ENCODE data around the gene FOSB. TPM values are rescaled to one million over a fixed set of nuclear protein-coding genes. Genes with fewer than 3 reads are reported as not detected.

The FOSB gene
- total RNA-seq, 2 experiments from 2014 or later: 7.3 to 7.7 TPM

DNA sequence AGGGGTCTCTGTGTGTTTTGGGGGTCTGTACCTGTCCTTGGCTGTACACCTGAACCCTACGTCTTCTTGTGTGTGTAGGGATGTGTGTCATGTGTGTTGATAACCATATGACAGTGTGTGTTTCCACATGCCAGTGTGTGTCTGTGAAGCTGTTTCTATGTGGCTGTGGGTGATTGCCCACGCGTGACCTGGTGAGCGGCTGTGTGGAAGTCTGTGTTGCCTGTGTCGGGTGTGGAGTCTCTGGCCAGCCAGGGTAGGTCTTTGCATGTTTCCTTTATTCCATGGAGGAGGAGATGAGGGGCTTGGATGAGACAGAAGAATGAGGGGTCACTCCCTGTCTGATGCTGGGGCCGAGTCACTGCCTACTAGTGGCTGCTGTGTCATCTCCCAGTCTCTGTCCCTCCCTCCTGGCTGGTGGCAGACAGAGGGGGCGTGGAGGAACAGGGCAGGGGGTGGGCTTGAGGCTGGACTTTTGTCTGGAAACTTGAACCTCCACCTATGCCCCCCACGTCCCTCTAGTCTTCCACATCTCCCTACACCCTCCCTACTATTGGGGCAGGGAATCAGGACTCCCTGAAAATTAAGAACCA, 2.8 kb upstream of the FOSB start:
- DNase-seq (no peak), ATAC-seq (no peak)
- Mint-ChIP-seq H3K4me1 (peaks cover 10% of the 10 kb centered on the region), H3K36me3 (ENCODE audit: low read depth) (no peaks in the 10 kb centered on the region), H3K4me3 (no peak overlapping the region), H3K27ac (no peak overlapping the region), H3K27me3 (no peaks in the 10 kb centered on the region), H3K9me3 (ENCODE audit: low read depth) (no peaks in the 10 kb centered on the region)
- ChIA-PET CTCF (interaction anchor here (1.0 to 1.3 kb wide), 2 partner anchors 8 to 14 kb away, joined by 4 to 9 read pairs; no protein-coding TSS in a partner anchor), POLR2A (no interaction called here)
- intact Hi-C loops (cut with DNase I, micrococcal nuclease): loop anchor here in 1 of 2 experiments (5.0 kb wide), 2 partner anchors 463 to 1647 kb away; partner anchors contain the start of genes RELB and ZC3H4

DNA sequence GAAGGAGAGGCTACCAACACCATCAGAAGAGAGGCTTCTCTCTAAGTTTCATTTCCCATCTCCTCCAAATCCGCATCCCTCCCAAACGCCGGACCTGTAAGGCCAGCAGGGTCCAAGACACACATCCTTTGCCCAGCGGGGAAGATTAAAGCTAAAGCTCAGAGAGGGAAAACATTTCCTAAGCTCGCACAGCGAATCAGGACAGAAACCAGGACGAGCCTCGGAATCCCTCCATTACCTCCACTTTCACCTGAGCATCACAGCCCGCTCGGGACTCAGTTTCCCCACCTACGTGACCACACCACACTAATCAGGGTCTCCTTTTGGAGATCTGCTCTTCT, 711 bp upstream of the FOSB start:
- H3K27ac Mint-ChIP-seq: peak overlapping the region; percentile 31
- peak overlapping the region; percentile 78 for H3K4me3 Mint-ChIP-seq
- no peaks in the 10 kb centered on the region for H3K9me3 Mint-ChIP-seq (ENCODE audit: low read depth)
- peaks cover 16% of the 10 kb centered on the region for H3K36me3 Mint-ChIP-seq (ENCODE audit: low read depth)
- intact Hi-C loops (cut with DNase I, micrococcal nuclease): loop anchor here (1.0 to 5.0 kb wide), 6 partner anchors 12 to 1645 kb away; partner anchors contain the start of genes RELB (in 1 of the 2) and ZC3H4 (in 1 of the 2)
- DNase-seq (no peak), ATAC-seq (no peak)
- peaks cover 6% of the 10 kb centered on the region for H3K27me3 Mint-ChIP-seq
- POLR2A ChIA-PET: interaction anchor here (0.6 to 3.3 kb wide), 11 partner anchors 9 to 233 kb away, joined by 3 to 26 read pairs (median 4); partner anchors contain the start of gene SNRPD2
- CTCF ChIA-PET: interaction anchor here (0.6 to 4.8 kb wide), 9 partner anchors 12 to 289 kb away, joined by 3 to 57 read pairs (median 4); partner anchors contain the start of gene TRAPPC6A
- peaks cover 25% of the 10 kb centered on the region for H3K4me1 Mint-ChIP-seq

DNA sequence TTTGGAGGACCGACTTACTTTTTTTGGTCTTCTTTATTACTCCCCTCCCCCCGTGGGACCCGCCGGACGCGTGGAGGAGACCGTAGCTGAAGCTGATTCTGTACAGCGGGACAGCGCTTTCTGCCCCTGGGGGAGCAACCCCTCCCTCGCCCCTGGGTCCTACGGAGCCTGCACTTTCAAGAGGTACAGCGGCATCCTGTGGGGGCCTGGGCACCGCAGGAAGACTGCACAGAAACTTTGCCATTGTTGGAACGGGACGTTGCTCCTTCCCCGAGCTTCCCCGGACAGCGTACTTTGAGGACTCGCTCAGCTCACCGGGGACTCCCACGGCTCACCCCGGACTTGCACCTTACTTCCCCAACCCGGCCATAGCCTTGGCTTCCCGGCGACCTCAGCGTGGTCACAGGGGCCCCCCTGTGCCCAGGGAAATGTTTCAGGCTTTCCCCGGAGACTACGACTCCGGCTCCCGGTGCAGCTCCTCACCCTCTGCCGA, 409 bp downstream of the FOSB start:
- ChIA-PET POLR2A (interaction anchor here (0.6 to 3.3 kb wide), 16 partner anchors 9 to 831 kb away, joined by 3 to 26 read pairs (median 5); partner anchors contain the start of gene QPCTL), CTCF (interaction anchor here (0.6 to 4.8 kb wide), 13 partner anchors 10 to 174 kb away, joined by 3 to 57 read pairs (median 3); no protein-coding TSS in a partner anchor)
- Mint-ChIP-seq H3K27ac (peak overlapping the region; percentile 86), H3K36me3 (ENCODE audit: low read depth) (peaks cover 25% of the 10 kb centered on the region), H3K9me3 (ENCODE audit: low read depth) (no peaks in the 10 kb centered on the region), H3K4me3 (peak overlapping the region; percentile 78), H3K27me3 (peaks cover 11% of the 10 kb centered on the region), H3K4me1 (peaks cover 29% of the 10 kb centered on the region)
- peak; percentile 61 for DNase-seq
- no peak for ATAC-seq
- intact Hi-C loops (cut with DNase I, micrococcal nuclease): loop anchor here (2.0 to 5.0 kb wide), 5 partner anchors 39 to 1644 kb away; partner anchors contain the start of genes CLPTM1 (in 1 of the 2), MARK4 (in 1 of the 2), RELB (in 1 of the 2) and VASP (in 1 of the 2)

DNA sequence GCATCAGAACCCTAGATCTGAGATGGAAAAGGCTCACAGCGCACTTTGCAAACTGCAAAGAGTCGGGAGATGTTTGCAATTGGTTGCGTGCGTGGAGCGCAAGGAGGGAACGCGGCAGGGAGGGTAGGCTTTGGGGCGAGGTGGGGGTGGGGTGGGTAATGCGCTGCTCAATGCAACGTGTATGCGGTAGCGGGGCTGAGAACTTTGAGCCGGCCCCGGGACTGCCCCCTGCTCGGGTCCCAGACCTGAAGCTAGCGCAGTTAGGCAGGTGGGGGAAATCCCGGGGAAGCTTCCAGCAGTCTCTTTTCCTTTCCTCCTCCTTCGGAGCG, 971 bp downstream of the FOSB start:
- peaks cover 11% of the 10 kb centered on the region for H3K27me3 Mint-ChIP-seq
- DNase-seq (no peak), ATAC-seq (peak; percentile 62)
- intact Hi-C loops (cut with DNase I, micrococcal nuclease): loop anchor here (1.0 to 5.0 kb wide), 13 partner anchors 10 to 1644 kb away; partner anchors contain the start of genes BLOC1S3 (in 1 of the 2), CLPTM1 (in 1 of the 2), MARK4 (in 1 of the 2) and OPA3 (in 1 of the 2)
- H3K27ac Mint-ChIP-seq: peak overlapping the region; percentile 86
- peaks cover 29% of the 10 kb centered on the region for H3K4me1 Mint-ChIP-seq
- ChIA-PET POLR2A (interaction anchor here (0.6 to 3.3 kb wide), 5 partner anchors 10 to 173 kb away, joined by 3 to 26 read pairs (median 6); no protein-coding TSS in a partner anchor), CTCF (interaction anchor here (0.6 to 4.8 kb wide), 10 partner anchors 10 to 173 kb away, joined by 3 to 57 read pairs (median 4); no protein-coding TSS in a partner anchor)
- H3K4me3 Mint-ChIP-seq: peak overlapping the region; percentile 78
- H3K9me3 Mint-ChIP-seq (ENCODE audit: low read depth): no peaks in the 10 kb centered on the region
- peaks cover 25% of the 10 kb centered on the region for H3K36me3 Mint-ChIP-seq (ENCODE audit: low read depth)

DNA sequence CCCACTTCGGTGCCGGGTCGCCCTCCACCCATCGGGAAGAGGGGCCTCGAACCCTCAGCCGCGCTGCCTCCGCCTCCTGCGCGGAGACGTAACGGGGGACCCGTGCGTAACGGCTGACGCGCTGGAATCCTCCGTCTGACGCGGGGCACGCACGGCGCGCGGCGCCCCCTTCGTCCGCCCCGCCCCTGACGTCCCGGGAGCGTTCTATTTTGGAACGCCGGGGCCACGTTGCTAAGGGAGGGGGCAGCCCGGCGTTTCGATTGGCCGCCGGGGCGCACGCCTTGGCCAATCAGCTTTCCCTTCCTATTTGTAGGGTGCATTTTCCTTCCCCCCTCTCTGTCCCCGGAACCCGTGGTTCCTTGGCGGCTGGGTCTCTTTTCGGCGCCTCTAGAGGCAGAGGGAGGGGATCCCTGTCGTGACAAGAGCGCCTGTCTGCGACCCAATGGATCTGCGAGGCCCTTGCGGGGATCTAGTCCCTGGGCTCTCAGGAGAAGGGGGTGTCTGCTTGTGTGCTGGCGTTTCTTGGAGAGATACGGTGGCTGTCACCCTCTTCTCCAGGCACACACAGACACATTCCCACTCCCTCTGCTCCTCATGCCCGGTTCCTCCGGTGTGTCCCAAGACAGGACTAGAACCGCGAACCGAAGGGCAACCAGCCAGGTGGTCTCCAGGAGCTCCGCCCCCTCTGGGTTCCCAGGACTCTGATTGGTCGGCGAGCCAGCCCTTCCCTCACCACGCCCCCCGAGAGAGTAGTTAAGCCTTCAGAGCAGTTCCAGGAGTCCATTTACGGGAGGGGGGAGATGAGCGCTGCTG, 1.5 kb downstream of the FOSB start:
- Mint-ChIP-seq H3K9me3 (ENCODE audit: low read depth) (no peaks in the 10 kb centered on the region), H3K27ac (peak overlapping the region; percentile 86), H3K27me3 (peaks cover 11% of the 10 kb centered on the region), H3K4me3 (peak overlapping the region; percentile 78), H3K36me3 (ENCODE audit: low read depth) (peaks cover 25% of the 10 kb centered on the region), H3K4me1 (peaks cover 29% of the 10 kb centered on the region)
- DNase-seq (peak; percentile 97), ATAC-seq (peak; percentile 82)
- intact Hi-C loops (cut with DNase I, micrococcal nuclease): loop anchor here (1.0 to 5.0 kb wide), 13 partner anchors 9 to 1643 kb away; partner anchors contain the start of genes BLOC1S3 (in 1 of the 2), CLPTM1 (in 1 of the 2), MARK4 (in 1 of the 2) and OPA3 (in 1 of the 2)
- POLR2A ChIA-PET: interaction anchor here (0.6 to 3.3 kb wide), 7 partner anchors 9 to 262 kb away, joined by 3 to 26 read pairs (median 5); no protein-coding TSS in a partner anchor
- CTCF ChIA-PET: interaction anchor here (0.7 to 4.8 kb wide), 8 partner anchors 9 to 46 kb away, joined by 3 to 57 read pairs (median 4); no protein-coding TSS in a partner anchor

DNA sequence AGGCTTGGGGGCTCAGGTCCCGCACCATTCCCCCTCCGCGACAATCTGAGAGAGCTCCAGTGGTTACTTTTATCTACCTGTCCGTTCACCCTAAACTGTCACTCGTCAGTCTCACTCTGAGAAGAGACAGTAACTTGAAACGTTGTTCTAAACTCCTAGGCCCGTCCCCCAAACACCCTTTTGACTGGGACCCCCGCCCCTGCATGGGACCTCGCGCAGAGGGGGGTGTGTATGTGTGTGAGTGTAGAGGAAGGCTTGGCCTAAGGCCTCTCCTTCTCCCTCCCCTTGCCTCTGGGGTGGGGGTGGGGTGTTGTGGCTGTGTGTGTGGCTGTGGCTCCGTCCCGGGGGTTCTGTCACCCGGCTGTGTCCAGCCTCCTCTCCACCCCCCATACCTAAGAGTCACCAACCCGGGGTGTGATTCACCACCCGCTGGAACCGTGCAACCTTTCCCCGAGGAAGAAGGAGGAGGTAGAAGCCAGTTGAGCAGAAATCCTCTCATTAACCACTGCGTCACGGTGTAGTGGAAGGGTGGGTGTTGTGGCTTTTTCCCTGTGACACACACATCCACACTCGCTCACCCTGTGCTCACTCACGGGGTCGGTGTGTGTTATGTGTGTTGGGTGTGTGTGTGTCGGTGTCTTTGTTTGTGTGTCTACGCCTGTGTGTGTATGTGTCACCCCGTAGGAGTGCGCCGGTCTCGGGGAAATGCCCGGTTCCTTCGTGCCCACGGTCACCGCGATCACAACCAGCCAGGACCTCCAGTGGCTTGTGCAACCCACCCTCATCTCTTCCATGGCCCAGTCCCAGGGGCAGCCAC, 2.4 kb downstream of the FOSB start:
- POLR2A ChIA-PET: interaction anchor here (0.7 to 3.3 kb wide), 3 partner anchors 9 to 261 kb away, joined by 3 to 26 read pairs (median 5); no protein-coding TSS in a partner anchor
- Mint-ChIP-seq H3K4me1 (peaks cover 32% of the 10 kb centered on the region), H3K36me3 (ENCODE audit: low read depth) (peaks cover 25% of the 10 kb centered on the region), H3K27ac (peak overlapping the region; percentile 76), H3K4me3 (peak overlapping the region; percentile 78), H3K9me3 (ENCODE audit: low read depth) (no peaks in the 10 kb centered on the region), H3K27me3 (peaks cover 15% of the 10 kb centered on the region)
- intact Hi-C loops (cut with DNase I, micrococcal nuclease): loop anchor here (1.0 to 5.0 kb wide), 13 partner anchors 8 to 1642 kb away; partner anchors contain the start of genes BLOC1S3 (in 1 of the 2), CLPTM1 (in 1 of the 2), MARK4 (in 1 of the 2) and OPA3 (in 1 of the 2)
- CTCF ChIA-PET: interaction anchor here (1.0 to 4.8 kb wide), 5 partner anchors 8 to 33 kb away, joined by 3 to 57 read pairs (median 8); no protein-coding TSS in a partner anchor
- no peak for ATAC-seq
- peak; percentile 49 for DNase-seq

DNA sequence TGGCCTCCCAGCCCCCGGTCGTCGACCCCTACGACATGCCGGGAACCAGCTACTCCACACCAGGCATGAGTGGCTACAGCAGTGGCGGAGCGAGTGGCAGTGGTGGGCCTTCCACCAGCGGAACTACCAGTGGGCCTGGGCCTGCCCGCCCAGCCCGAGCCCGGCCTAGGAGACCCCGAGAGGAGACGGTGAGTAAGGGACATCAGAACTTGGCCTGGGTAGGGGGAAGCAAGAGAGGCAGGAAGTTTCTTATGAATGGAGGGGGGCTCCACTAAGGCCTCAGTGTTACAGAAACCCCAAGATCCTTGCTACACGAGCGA, 2.9 kb downstream of the FOSB start:
- H3K27me3 Mint-ChIP-seq: peaks cover 16% of the 10 kb centered on the region
- H3K4me1 Mint-ChIP-seq: peaks cover 32% of the 10 kb centered on the region
- peak overlapping the region; percentile 78 for H3K4me3 Mint-ChIP-seq
- POLR2A ChIA-PET: no interaction called here
- CTCF ChIA-PET: interaction anchor here (1.1 kb wide), 1 partner anchor 8 kb away, joined by 3 read pairs; no protein-coding TSS in a partner anchor
- DNase-seq: no peak
- H3K36me3 Mint-ChIP-seq (ENCODE audit: low read depth): peaks cover 25% of the 10 kb centered on the region
- H3K9me3 Mint-ChIP-seq (ENCODE audit: low read depth): no peaks in the 10 kb centered on the region
- intact Hi-C loops (cut with DNase I, micrococcal nuclease): no loop called here
- H3K27ac Mint-ChIP-seq: no peak overlapping the region
- ATAC-seq: no peak

DNA sequence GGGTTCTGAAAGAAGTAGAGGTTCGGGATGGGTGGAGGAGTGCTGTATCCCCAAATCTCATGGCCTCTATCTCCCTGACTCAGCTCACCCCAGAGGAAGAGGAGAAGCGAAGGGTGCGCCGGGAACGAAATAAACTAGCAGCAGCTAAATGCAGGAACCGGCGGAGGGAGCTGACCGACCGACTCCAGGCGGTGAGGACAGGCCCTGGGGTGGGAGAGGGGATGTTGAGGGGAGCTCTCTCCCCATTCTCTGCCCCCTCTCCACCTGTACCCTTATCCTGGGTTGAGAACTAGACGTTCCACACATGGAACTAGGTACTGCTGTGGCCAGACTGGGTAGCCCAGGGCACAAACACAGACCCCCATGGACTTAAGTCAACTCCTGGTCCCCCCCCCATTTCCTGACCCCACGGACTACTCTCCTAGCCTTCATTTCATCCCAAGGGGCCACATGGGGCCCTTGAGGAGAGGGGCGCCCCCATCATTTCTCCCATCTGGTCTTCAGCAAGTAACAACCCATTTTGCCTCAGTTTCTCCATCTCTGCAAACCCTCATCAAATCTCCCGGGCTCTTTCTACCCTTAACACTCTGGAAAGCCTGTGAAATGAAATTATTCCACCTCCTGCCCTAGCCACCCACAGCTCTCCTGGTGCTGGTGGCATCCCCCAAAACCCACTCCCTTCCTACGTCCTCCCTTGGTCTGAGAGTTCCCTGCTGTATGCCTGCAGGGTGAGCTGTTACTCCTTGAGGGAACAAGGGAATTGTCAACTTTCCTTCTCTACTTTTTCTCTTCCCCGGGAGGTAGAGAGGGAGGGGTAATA, 3.5 kb downstream of the FOSB start:
- intact Hi-C loops (cut with DNase I, micrococcal nuclease): no loop called here
- Mint-ChIP-seq H3K4me1 (peaks cover 32% of the 10 kb centered on the region), H3K36me3 (ENCODE audit: low read depth) (peaks cover 25% of the 10 kb centered on the region), H3K9me3 (ENCODE audit: low read depth) (no peaks in the 10 kb centered on the region), H3K27ac (no peak overlapping the region), H3K4me3 (no peak overlapping the region), H3K27me3 (peaks cover 16% of the 10 kb centered on the region)
- ATAC-seq (no peak), DNase-seq (no peak)
- POLR2A ChIA-PET: no interaction called here
- CTCF ChIA-PET: interaction anchor here (0.6 to 1.8 kb wide), 3 partner anchors 8 to 293 kb away, joined by 3 to 4 read pairs (median 3); partner anchors contain the start of gene TRAPPC6A

DNA sequence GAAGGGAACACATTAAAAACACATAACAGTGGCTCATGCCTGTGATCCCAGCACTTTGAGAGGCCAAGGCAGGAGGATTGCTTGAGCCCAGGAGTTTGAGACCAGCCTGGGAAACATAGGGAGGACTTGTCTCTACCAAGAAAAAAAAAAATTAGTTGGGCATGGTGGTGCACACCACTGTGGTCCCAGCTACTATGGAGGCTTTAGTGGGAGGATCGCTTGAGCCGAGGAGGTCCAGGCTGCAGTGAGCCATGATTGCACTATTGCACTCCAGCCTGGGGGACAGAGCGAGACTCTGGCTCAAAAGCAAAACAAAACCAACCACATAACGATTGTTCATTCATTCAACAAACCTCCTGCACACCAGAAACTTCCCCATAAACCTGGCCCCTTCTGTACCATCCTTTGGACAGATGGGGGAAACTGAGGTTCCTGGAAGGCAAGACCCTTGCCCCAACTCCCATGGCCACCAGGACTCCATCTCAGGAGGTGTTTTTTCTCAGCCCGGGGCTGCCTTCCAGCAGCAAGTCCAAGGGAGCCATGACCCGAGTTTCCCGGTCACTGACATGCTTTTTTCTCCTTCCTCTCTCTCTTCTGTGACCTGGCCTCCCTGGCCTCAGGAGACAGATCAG, 4.3 kb downstream of the FOSB start:
- CTCF ChIA-PET: interaction anchor here (1.1 to 1.9 kb wide), 3 partner anchors 13 to 69 kb away, joined by 4 to 6 read pairs (median 4); no protein-coding TSS in a partner anchor
- H3K9me3 Mint-ChIP-seq (ENCODE audit: low read depth): no peaks in the 10 kb centered on the region
- no peak for ATAC-seq
- POLR2A ChIA-PET: interaction anchor here (0.6 kb wide), 1 partner anchor 142 kb away, joined by 3 read pairs; no protein-coding TSS in a partner anchor
- intact Hi-C loops (cut with DNase I, micrococcal nuclease): no loop called here
- no peak for DNase-seq
- H3K4me1 Mint-ChIP-seq: peaks cover 34% of the 10 kb centered on the region
- H3K27me3 Mint-ChIP-seq: peaks cover 16% of the 10 kb centered on the region
- H3K36me3 Mint-ChIP-seq (ENCODE audit: low read depth): peaks cover 25% of the 10 kb centered on the region
- no peak overlapping the region for H3K4me3 Mint-ChIP-seq
- no peak overlapping the region for H3K27ac Mint-ChIP-seq

All from activated CD4-positive, alpha-beta T cell treated with anti-CD3 and anti-CD28 coated beads for 36 hours (primary cell).